ENCODE results near the gene BPGM.

- TF ChIP-seq POLR2AphosphoS5 (IDR thresholded peaks at IDR 0.05; ENCODE audit: borderline replicate concordance, low read depth, low read length) (no peak), EZH2 (IDR thresholded peaks at IDR 0.05) (no peak), FOXP2 (optimal IDR thresholded peaks at IDR 0.05; ENCODE audit: control extremely low read depth, extremely low read length, insufficient read depth) (no peak)
These were observed 35.0 kb upstream of the BPGM start for GRCh38 chr7:134611611-134612151.
